ENCODE data around the gene C16orf78.
"Not testable (repeated sequence)": the region's sequence is repeated elsewhere in the genome, so short reads cannot be mapped to it uniquely, and the experiment has no call there.

C16orf78 gene

GRCh38 chr16:49350265-49351095 lies 23.1 kb upstream of the C16orf78 start:
- DNase-seq, result peak; percentile 45

GRCh38 chr16:49351096-49351487 lies 22.5 kb upstream of the C16orf78 start:
- DNase-seq, result no peak

- DNase-seq, result no peak
Measured at GRCh38 chr16:49352892-49353291, 20.7 kb upstream of the C16orf78 start.

GRCh38 chr16:49353680-49354079 lies 19.9 kb upstream of the C16orf78 start:
- DNase-seq, result no peak

- DNase-seq, result no peak
Measured at GRCh38 chr16:49354101-49354500, 19.5 kb upstream of the C16orf78 start.

GRCh38 chr16:49354991-49355390 lies 18.6 kb upstream of the C16orf78 start:
- DNase-seq, result no peak

- no peak for DNase-seq
Measured at GRCh38 chr16:49355933-49356665, 17.5 kb upstream of the C16orf78 start.

- DNase-seq, result no peak
Measured at GRCh38 chr16:49356728-49357488, 16.7 kb upstream of the C16orf78 start.

- DNase-seq, result no peak
Measured at GRCh38 chr16:49359591-49359990, 14.0 kb upstream of the C16orf78 start.

- DNase-seq, result not testable (repeated sequence)
Measured at GRCh38 chr16:49361731-49362130, 11.9 kb upstream of the C16orf78 start.

- no peak for DNase-seq
Measured at GRCh38 chr16:49362230-49362629, 11.4 kb upstream of the C16orf78 start.

- DNase-seq, result no peak
Measured at GRCh38 chr16:49365711-49366509, 7.7 kb upstream of the C16orf78 start.

- DNase-seq, result no peak
Measured at GRCh38 chr16:49366669-49367068, 6.9 kb upstream of the C16orf78 start.

GRCh38 chr16:49369651-49370611 lies 3.7 kb upstream of the C16orf78 start:
- DNase-seq, result no peak

- no peak for DNase-seq
Measured at GRCh38 chr16:49376206-49376605, 2.6 kb downstream of the C16orf78 start.

GRCh38 chr16:49377196-49377755 lies 3.7 kb downstream of the C16orf78 start:
- no peak for DNase-seq

GRCh38 chr16:49378238-49378637 lies 4.6 kb downstream of the C16orf78 start:
- no peak for DNase-seq

GRCh38 chr16:49378816-49379215 lies 5.2 kb downstream of the C16orf78 start:
- no peak for DNase-seq

GRCh38 chr16:49382916-49383315 lies 9.3 kb downstream of the C16orf78 start:
- DNase-seq, result no peak

- DNase-seq, result no peak
Measured at GRCh38 chr16:49395021-49395420, 21.4 kb downstream of the C16orf78 start.

GRCh38 chr16:49396206-49396720 lies 22.7 kb downstream of the C16orf78 start:
- DNase-seq, result no peak

Measured in stimulated activated CD4-positive, alpha-beta T cell treated with anti-CD3 and anti-CD28 coated beads, Interleukin-12 subunit alpha, Interleukin-12 subunit beta, amount 100 ng/mL, for 4 hours (primary cell).